ENCODE data around the gene EPB41L2. TPM values are rescaled to one million over a fixed set of nuclear protein-coding genes. Genes with fewer than 3 reads are reported as not detected.

The EPB41L2 gene
- total and polyA plus RNA-seq, 10 donors = 19.3 to 210 (median 123) TPM

DNA sequence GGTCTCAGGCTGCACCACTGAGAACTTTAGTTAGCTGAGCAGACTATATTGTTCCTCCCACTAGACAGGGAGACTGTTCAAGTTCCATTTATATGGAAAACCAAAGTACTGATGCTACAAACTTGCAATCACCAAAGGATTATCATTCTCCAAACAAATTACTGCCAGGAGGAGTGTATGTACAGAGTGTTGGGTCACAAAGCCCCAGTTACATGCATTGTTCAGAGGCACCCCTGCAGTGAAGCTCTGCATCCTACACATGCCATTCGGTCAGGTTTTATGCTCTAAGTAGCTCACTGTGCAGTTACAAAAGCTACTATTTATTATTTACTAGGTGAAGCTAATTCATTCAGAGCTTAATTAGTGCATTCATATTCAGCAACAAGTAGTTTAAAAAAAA lies 160.0 kb downstream of the EPB41L2 start:
- Histone ChIP-seq H3K27me3 (replicated peaks in 1 of 7) (no peaks in the 10 kb centered on the region), H3K36me3 (peaks cover 0 to 27% (median 7%) of the 10 kb centered on the region in 6 donors), H3K9me3 (no peaks in the 10 kb centered on the region), H3K4me1 (no peaks in the 10 kb centered on the region), H3K4me3 (no peak overlapping the region), H3K27ac (no peak overlapping the region)
- WGBS, 5 donors = 90 to 97% (median 94%) methylated on average over 1 of the region's 1 CpG
- intact Hi-C loops (cut with DNase I; ENCODE audit: low total_unique reads) = no loop called here
- TF ChIP-seq POLR2AphosphoS5 (IDR thresholded peaks at IDR 0.05) (no peak), POLR2A (IDR thresholded peaks at IDR 0.05) (no peak), CTCF (IDR thresholded peaks at IDR 0.05 in 8 of 11, conservative IDR thresholded peaks at IDR 0.05 in 3 of 11) (no peak)
- DNase-seq = no peak

- Histone ChIP-seq H3K4me3 (no peak overlapping the region), H3K9me3 (no peaks in the 10 kb centered on the region), H3K27ac (no peak overlapping the region), H3K36me3 (peaks cover 0 to 27% (median 7%) of the 10 kb centered on the region in 6 donors), H3K4me1 (no peaks in the 10 kb centered on the region), H3K27me3 (replicated peaks in 1 of 7) (no peaks in the 10 kb centered on the region)
- no peak for TF ChIP-seq POLR2AphosphoS5 (IDR thresholded peaks at IDR 0.05)
- no peak for TF ChIP-seq CTCF (IDR thresholded peaks at IDR 0.05 in 8 of 11, conservative IDR thresholded peaks at IDR 0.05 in 3 of 11)
- 70 to 93% (median 90%) methylated on average over 3 of the region's 3 CpGs for WGBS, 5 donors
- intact Hi-C loops (cut with DNase I; ENCODE audit: low total_unique reads) = no loop called here
- DNase-seq = no peak
These were observed 162.1 kb downstream of the EPB41L2 start for GRCh38 chr6:130900913-130901312.

DNA sequence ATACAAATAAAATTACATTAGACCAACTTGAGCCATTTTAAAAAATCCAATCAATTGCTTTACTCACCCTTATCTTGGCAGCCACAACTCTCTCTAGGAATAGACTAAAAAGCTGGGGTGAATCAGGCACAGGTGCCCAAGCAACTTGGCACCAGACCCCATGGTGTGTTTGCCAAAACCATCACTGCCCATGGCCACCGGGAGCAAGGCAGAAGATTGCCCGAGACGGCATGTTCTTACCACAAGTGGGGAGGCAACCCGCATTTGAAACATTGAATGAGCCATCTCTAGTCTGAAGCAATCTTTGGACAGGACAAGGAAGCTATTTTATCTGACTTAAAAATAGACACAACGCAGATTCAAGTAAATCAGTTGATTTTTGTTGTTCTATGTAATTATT lies 166.8 kb downstream of the EPB41L2 start:
- no peak for DNase-seq
- Histone ChIP-seq H3K9me3 (no peaks in the 10 kb centered on the region), H3K27me3 (replicated peaks in 1 of 7) (no peaks in the 10 kb centered on the region), H3K4me3 (no peak overlapping the region), H3K27ac (no peak overlapping the region), H3K4me1 (peaks cover 0 to 7% (median 0%) of the 10 kb centered on the region in 6 donors), H3K36me3 (peaks cover 0 to 69% (median 9%) of the 10 kb centered on the region in 6 donors)
- intact Hi-C loops (cut with DNase I; ENCODE audit: low total_unique reads) = no loop called here
- 88 to 99% (median 94%) methylated on average over 5 of the region's 5 CpGs for WGBS, 5 donors
- TF ChIP-seq POLR2AphosphoS5 (IDR thresholded peaks at IDR 0.05) (no peak), CTCF (IDR thresholded peaks at IDR 0.05 in 8 of 11, conservative IDR thresholded peaks at IDR 0.05 in 3 of 11) (no peak), POLR2A (IDR thresholded peaks at IDR 0.05) (no peak)

GRCh38 chr6:130895516-130895915 lies 167.5 kb downstream of the EPB41L2 start:
- no peak overlapping the region for H3K27ac ChIP-seq
- DNase-seq = no peak
- no peaks in the 10 kb centered on the region for H3K27me3 ChIP-seq (replicated peaks in 1 of 7)
- no peaks in the 10 kb centered on the region for H3K9me3 ChIP-seq
- WGBS, 5 donors = 60 to 94% (median 79%) methylated on average over 2 of the region's 2 CpGs
- no peak for TF ChIP-seq POLR2A (IDR thresholded peaks at IDR 0.05)
- no peak for TF ChIP-seq CTCF (IDR thresholded peaks at IDR 0.05 in 8 of 11, conservative IDR thresholded peaks at IDR 0.05 in 3 of 11)
- no peak for TF ChIP-seq POLR2AphosphoS5 (IDR thresholded peaks at IDR 0.05)
- H3K4me3 ChIP-seq = no peak overlapping the region
- peaks cover 0 to 7% (median 0%) of the 10 kb centered on the region in 6 donors for H3K4me1 ChIP-seq
- peaks cover 0 to 64% (median 7%) of the 10 kb centered on the region in 6 donors for H3K36me3 ChIP-seq
- intact Hi-C loops (cut with DNase I; ENCODE audit: low total_unique reads) = no loop called here

All from spleen (tissue), 11 donors.